Left forelimb (tissue), 1 donor: ENCODE measurements around the gene RRAS2.
"Not testable (repeated sequence)": the region's sequence is repeated elsewhere in the genome, so short reads cannot be mapped to it uniquely, and the experiment has no call there.

ENCODE experiments used
- DNase-seq: peaks from one replicate; pipeline ENCODE4 v3.0.0-alpha.2; 2018; ENCODE audit warnings: low spot score

RRAS2 gene

GRCh38 chr11:14306481-14306880 is 52.5 kb downstream of the RRAS2 start:
- DNase-seq, result no peak

GRCh38 chr11:14305649-14306048 is 53.3 kb downstream of the RRAS2 start:
- DNase-seq, result no peak

- no peak for DNase-seq
Observed at GRCh38 chr11:14304601-14305000, 54.4 kb downstream of the RRAS2 start.

- DNase-seq, result peak; percentile 68
Observed at GRCh38 chr11:14300661-14301304, 58.2 kb downstream of the RRAS2 start.

GRCh38 chr11:14299921-14300320 is 59.1 kb downstream of the RRAS2 start:
- no peak for DNase-seq

- no peak for DNase-seq
Observed at GRCh38 chr11:14290422-14290821, 68.6 kb downstream of the RRAS2 start.

- no peak for DNase-seq
Observed at GRCh38 chr11:14288189-14288935, 70.6 kb downstream of the RRAS2 start.

GRCh38 chr11:14278869-14279268 is 80.1 kb downstream of the RRAS2 start:
- not testable (repeated sequence) for DNase-seq

- no peak for DNase-seq
Observed at GRCh38 chr11:14275076-14275475, 83.9 kb downstream of the RRAS2 start.

GRCh38 chr11:14273895-14274294 is 85.1 kb downstream of the RRAS2 start:
- no peak for DNase-seq

GRCh38 chr11:14270690-14271542 is 88.1 kb downstream of the RRAS2 start:
- no peak for DNase-seq

- DNase-seq, result no peak
Observed at GRCh38 chr11:14269692-14270573, 89.0 kb downstream of the RRAS2 start.

GRCh38 chr11:14267861-14268635 is 90.9 kb downstream of the RRAS2 start:
- no peak for DNase-seq

- DNase-seq, result no peak
Observed at GRCh38 chr11:14266622-14267021, 92.4 kb downstream of the RRAS2 start.

- no peak for DNase-seq
Observed at GRCh38 chr11:14264966-14265365, 94.0 kb downstream of the RRAS2 start.

GRCh38 chr11:14262271-14262846 is 96.6 kb downstream of the RRAS2 start:
- DNase-seq, result no peak

GRCh38 chr11:14261066-14261465 is 97.9 kb downstream of the RRAS2 start:
- DNase-seq, result no peak

GRCh38 chr11:14259878-14260277 is 99.1 kb downstream of the RRAS2 start:
- no peak for DNase-seq

GRCh38 chr11:14259186-14259784 is 99.7 kb downstream of the RRAS2 start:
- no peak for DNase-seq
